ENCODE results near the gene GNG4.

GRCh38 chr1:235625831-235626230 is 23.8 kb downstream of the GNG4 start:
- no peak for TF ChIP-seq L3MBTL2 (conservative IDR thresholded peaks at IDR 0.05)
- no peak for TF ChIP-seq TARDBP (IDR thresholded peaks at IDR 0.05)
- no peak for TF ChIP-seq BHLHE40 (IDR thresholded peaks at IDR 0.05; ENCODE audit: borderline replicate concordance)
- no peak for TF ChIP-seq ELF4 (IDR thresholded peaks at IDR 0.05)
- no peak for TF ChIP-seq PKNOX1 (IDR thresholded peaks at IDR 0.05)
- no peak for TF ChIP-seq FOXM1 (IDR thresholded peaks at IDR 0.05; ENCODE audit: borderline replicate concordance)
- TF ChIP-seq FOXA1 (IDR thresholded peaks at IDR 0.05) = no peak
- no peak for TF ChIP-seq CTBP1 (IDR thresholded peaks at IDR 0.05; ENCODE audit: borderline replicate concordance)
- no peak for TF ChIP-seq ARNT (IDR thresholded peaks at IDR 0.05)
- no peak for TF ChIP-seq NFRKB (IDR thresholded peaks at IDR 0.05)
- no peak for TF ChIP-seq ZNF384 (IDR thresholded peaks at IDR 0.05)
